Measurements from ENCODE around the gene MYL4. TPM values are rescaled to one million over a fixed set of nuclear protein-coding genes. Genes with fewer than 3 reads are reported as not detected.

MYL4 gene
- total RNA-seq, 1 experiment from 2014 or later, result 0.66 TPM

DNA sequence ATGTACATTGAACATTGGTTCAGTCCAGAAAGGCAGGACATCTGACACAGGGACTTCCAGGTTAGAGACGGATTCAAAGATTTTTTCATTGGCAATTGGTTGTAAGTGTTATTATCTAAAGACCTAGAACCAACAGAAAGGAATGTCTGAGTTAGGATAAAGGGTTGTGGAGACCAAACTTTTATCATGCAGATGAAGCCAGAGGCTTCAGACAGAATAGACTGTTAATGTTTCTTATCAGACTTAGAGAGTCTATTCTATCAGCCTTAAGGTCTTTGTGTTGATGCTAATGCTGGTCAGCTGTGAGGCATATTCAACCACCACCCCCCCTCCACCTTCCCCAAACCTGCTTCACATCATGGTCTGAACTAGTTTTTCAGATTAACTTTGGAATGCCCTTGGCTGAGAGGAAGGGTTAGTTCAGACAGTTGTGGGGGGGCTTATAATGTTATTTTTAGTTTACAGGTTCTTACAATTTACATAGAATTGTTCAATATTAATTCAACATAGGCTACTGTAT, 42.3 kb downstream of the MYL4 start:
- H3K4ac ChIP-seq (ENCODE audit: low read depth, low read length), result no peak overlapping the region
- TF ChIP-seq, protein P1, sequence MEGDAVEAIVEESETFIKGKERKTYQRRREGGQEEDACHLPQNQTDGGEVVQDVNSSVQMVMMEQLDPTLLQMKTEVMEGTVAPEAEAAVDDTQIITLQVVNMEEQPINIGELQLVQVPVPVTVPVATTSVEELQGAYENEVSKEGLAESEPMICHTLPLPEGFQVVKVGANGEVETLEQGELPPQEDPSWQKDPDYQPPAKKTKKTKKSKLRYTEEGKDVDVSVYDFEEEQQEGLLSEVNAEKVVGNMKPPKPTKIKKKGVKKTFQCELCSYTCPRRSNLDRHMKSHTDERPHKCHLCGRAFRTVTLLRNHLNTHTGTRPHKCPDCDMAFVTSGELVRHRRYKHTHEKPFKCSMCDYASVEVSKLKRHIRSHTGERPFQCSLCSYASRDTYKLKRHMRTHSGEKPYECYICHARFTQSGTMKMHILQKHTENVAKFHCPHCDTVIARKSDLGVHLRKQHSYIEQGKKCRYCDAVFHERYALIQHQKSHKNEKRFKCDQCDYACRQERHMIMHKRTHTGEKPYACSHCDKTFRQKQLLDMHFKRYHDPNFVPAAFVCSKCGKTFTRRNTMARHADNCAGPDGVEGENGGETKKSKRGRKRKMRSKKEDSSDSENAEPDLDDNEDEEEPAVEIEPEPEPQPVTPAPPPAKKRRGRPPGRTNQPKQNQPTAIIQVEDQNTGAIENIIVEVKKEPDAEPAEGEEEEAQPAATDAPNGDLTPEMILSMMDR (conservative IDR thresholded peaks at IDR 0.05), result no peak
- H3T11ph ChIP-seq (ENCODE audit: low read length), result no peak overlapping the region
- no peak overlapping the region for H2BK20ac ChIP-seq (ENCODE audit: low read depth, low read length, poor library complexity, severe bottlenecking)
- H2AK5ac ChIP-seq (ENCODE audit: insufficient read length, low read length), result no peak overlapping the region
- no peak overlapping the region for H3K56ac ChIP-seq (ENCODE audit: insufficient read length, low read depth, low read length)
- peaks cover 10% of the 10 kb centered on the region for H3K23me2 ChIP-seq (ENCODE audit: insufficient read length, low read depth, low read length, poor library complexity, severe bottlenecking)
- H2BK15ac ChIP-seq (ENCODE audit: low read depth, low read length), result no peak overlapping the region
- peaks cover 6% of the 10 kb centered on the region; the same call in 1 of the 2 replicates for H3K4me1 ChIP-seq (ENCODE audit: insufficient read depth, low read length)
- H4K20me1 ChIP-seq (ENCODE audit: control insufficient read depth, insufficient read depth, insufficient read length), result no peaks in the 10 kb centered on the region
- H3K4me3 Mint-ChIP-seq, result no peak overlapping the region
- H2AFZ ChIP-seq (ENCODE audit: low read length), result no peak overlapping the region
- peaks cover 29 to 31% of the 10 kb centered on the region in 2 experiments for H3K4me1 Mint-ChIP-seq
- no peaks in the 10 kb centered on the region for H3K79me1 ChIP-seq (ENCODE audit: insufficient read depth, low read depth, low read length, poor library complexity, severe bottlenecking)
- H3K9ac ChIP-seq (ENCODE audit: extremely low read depth, insufficient read length, low read length), result no peak overlapping the region
- H2BK12ac ChIP-seq (ENCODE audit: insufficient read length, low read depth, low read length), result no peak overlapping the region
- no peak overlapping the region for H2BK5ac ChIP-seq (ENCODE audit: insufficient read length, low read length)
- H3K27ac ChIP-seq (ENCODE audit: insufficient read length, low read depth, low read length), result no peak overlapping the region
- peaks cover 41% of the 10 kb centered on the region for H3K27me3 Mint-ChIP-seq (ENCODE audit: low read depth)
- no peak overlapping the region for H3K18ac ChIP-seq (ENCODE audit: insufficient read length, low read depth, low read length)
- H4K91ac ChIP-seq (ENCODE audit: insufficient read length, low read depth, low read length), result no peak overlapping the region
- no peak overlapping the region for H3K14ac ChIP-seq (ENCODE audit: insufficient read depth, low read length)
- H3K9me3 ChIP-seq (ENCODE audit: control insufficient read depth, low read depth, low read length), result no peaks in the 10 kb centered on the region
- no peak overlapping the region for H4K5ac ChIP-seq (ENCODE audit: insufficient read length, low read depth, low read length)
- WGBS (ENCODE audit: extremely low coverage, insufficient read length, low lambda C conversion rate), result no CpG with 5 or more reads among the region's 1 CpG
- H3K36me3 Mint-ChIP-seq (ENCODE audit: insufficient read depth in 1 of 3, low read depth in 3 of 3), result peaks cover 0 to 2% (median 0%) of the 10 kb centered on the region in 3 experiments; a peak in 2 of 7 replicates
- peaks cover 0 to 10% of the 10 kb centered on the region in 2 experiments; a peak in 3 of 5 replicates for H3K9me3 Mint-ChIP-seq
- DNase-seq, result no peak
- H3K4me2 ChIP-seq (ENCODE audit: insufficient read depth, insufficient read length, low read length), result no peak overlapping the region
- no peak overlapping the region for H3K23ac ChIP-seq (ENCODE audit: insufficient read length, low read depth, low read length)
- H3K27ac Mint-ChIP-seq, result no peak overlapping the region
- H4K8ac ChIP-seq (replicated peaks; ENCODE audit: insufficient read length, low read depth, low read length), result no peak overlapping the region
- H3K27me3 ChIP-seq (ENCODE audit: insufficient read depth, low read length), result peaks cover 17% of the 10 kb centered on the region; the same call in 1 of the 2 replicates
- H2BK120ac ChIP-seq (ENCODE audit: low read depth, low read length, poor library complexity, severe bottlenecking), result no peak overlapping the region
- no peaks in the 10 kb centered on the region for H3K79me2 ChIP-seq (ENCODE audit: insufficient read depth, low read length)
